DMS153 treated with DMSO at 0.1 percent for 48 hours (cell line): ENCODE measurements around the gene METTL4.
"Not testable (repeated sequence)": the region's sequence is repeated elsewhere in the genome, so short reads cannot be mapped to it uniquely, and the experiment has no call there.

Experiments
- DNase-seq: peaks from one replicate; lab custom pipeline; 2025; ENCODE audit not compliant: unreplicated experiment; lab: John Stamatoyannopoulos, UW

The METTL4 gene

GRCh38 chr18:2564373-2564772 lies 6.9 kb downstream of the METTL4 start:
- no peak for DNase-seq

GRCh38 chr18:2559249-2559648 lies 12.1 kb downstream of the METTL4 start:
- DNase-seq, result no peak

- no peak for DNase-seq
Observed at GRCh38 chr18:2557536-2557935, 13.8 kb downstream of the METTL4 start.

- no peak for DNase-seq
Observed at GRCh38 chr18:2555895-2556294, 15.4 kb downstream of the METTL4 start.

- no peak for DNase-seq
Observed at GRCh38 chr18:2554696-2555095, 16.6 kb downstream of the METTL4 start.

GRCh38 chr18:2551425-2551824 lies 19.9 kb downstream of the METTL4 start:
- DNase-seq, result no peak

GRCh38 chr18:2549462-2549861 lies 21.8 kb downstream of the METTL4 start:
- DNase-seq, result no peak

GRCh38 chr18:2547477-2548087 lies 23.7 kb downstream of the METTL4 start:
- DNase-seq, result peak; percentile 11

- no peak for DNase-seq
Observed at GRCh38 chr18:2545155-2545554, 26.1 kb downstream of the METTL4 start.

- not testable (repeated sequence) for DNase-seq
Observed at GRCh38 chr18:2541925-2542563, 29.3 kb downstream of the METTL4 start.

GRCh38 chr18:2540575-2540974 lies 30.7 kb downstream of the METTL4 start:
- DNase-seq, result no peak

- no peak for DNase-seq
Observed at GRCh38 chr18:2538844-2539243, 32.5 kb downstream of the METTL4 start.

- DNase-seq, result no peak
Observed at GRCh38 chr18:2538236-2538635, 33.1 kb downstream of the METTL4 start.

GRCh38 chr18:2537296-2537695 lies 34.0 kb downstream of the METTL4 start:
- DNase-seq, result no peak

- DNase-seq, result no peak
Observed at GRCh38 chr18:2536493-2536892, 34.8 kb downstream of the METTL4 start.

- DNase-seq, result no peak
Observed at GRCh38 chr18:2536063-2536462, 35.2 kb downstream of the METTL4 start.

GRCh38 chr18:2535419-2535910 lies 35.8 kb downstream of the METTL4 start:
- no peak for DNase-seq

- no peak for DNase-seq
Observed at GRCh38 chr18:2534906-2535305, 36.4 kb downstream of the METTL4 start.

GRCh38 chr18:2532797-2533196 lies 38.5 kb downstream of the METTL4 start:
- DNase-seq, result no peak

GRCh38 chr18:2531751-2532150 lies 39.6 kb downstream of the METTL4 start:
- DNase-seq, result no peak

- DNase-seq, result no peak
Observed at GRCh38 chr18:2529154-2529553, 42.2 kb downstream of the METTL4 start.

- DNase-seq, result no peak
Observed at GRCh38 chr18:2526329-2526728, 45.0 kb downstream of the METTL4 start.

GRCh38 chr18:2524794-2525198 lies 46.5 kb downstream of the METTL4 start:
- DNase-seq, result not testable (repeated sequence)
